DOHH2 (cell line): ENCODE data around the gene KIF3C.

ENCODE experiments used
- H3F3A ChIP-seq: fragments of 200-600 bp; sonication (generic), shearing (Covaris generic); 2 replicates; pipeline ENCODE4 v1.6.0; 2016; ENCODE audit warnings: antibody characterized with exemption, mild to moderate bottlenecking; ENCODE audit not compliant: control insufficient read depth, insufficient read depth
- H3K27ac ChIP-seq: fragments of 200-600 bp; sonication (generic); 2 replicates; pipeline ENCODE4 v1.5.1; 2014; ENCODE audit warnings: low read depth, mild to moderate bottlenecking, low read length, moderate library complexity
- H3K27me3 ChIP-seq: fragments of 200-600 bp; sonication (generic); 2 replicates; pipeline ENCODE4 v1.6.1; 2014; ENCODE audit warnings: mild to moderate bottlenecking, low read length, mixed read lengths; ENCODE audit not compliant: control insufficient read depth
- H3K36me3 ChIP-seq: fragments of 200-600 bp; sonication (generic); 2 replicates; pipeline ENCODE4 v1.6.1; 2014; ENCODE audit warnings: mild to moderate bottlenecking, low read length, moderate library complexity, mixed read lengths; ENCODE audit not compliant: control insufficient read depth
- H3K4me1 ChIP-seq: fragments of 200-600 bp; sonication (generic); 2 replicates; pipeline ENCODE4 v1.6.1; 2014; ENCODE audit warnings: mild to moderate bottlenecking, low read length, mixed read lengths; ENCODE audit not compliant: control insufficient read depth
- H3K4me2 ChIP-seq: fragments of 200-600 bp; sonication (generic); 2 replicates; pipeline ENCODE4 v1.6.0; 2014; ENCODE audit warnings: mild to moderate bottlenecking, low read length, moderate library complexity
- H3K4me3 ChIP-seq: fragments of 200-600 bp; sonication (generic); 2 replicates; pipeline ENCODE4 v1.5.1; 2014; ENCODE audit warnings: mild to moderate bottlenecking, low read length, mixed read lengths
- H3K79me2 ChIP-seq: fragments of 200-600 bp; sonication (generic); 2 replicates; pipeline ENCODE4 v1.6.1; 2014; ENCODE audit warnings: mild to moderate bottlenecking, low read length, mixed read lengths; ENCODE audit not compliant: control insufficient read depth
- H3K9me2 ChIP-seq: fragments of 200-600 bp; sonication (generic); replicated peaks from 2 replicates; pipeline ENCODE4 v1.6.1; 2014; ENCODE audit warnings: mild to moderate bottlenecking, low read length, mixed read lengths; ENCODE audit not compliant: control insufficient read depth
- H3K9me3 ChIP-seq: fragments of 200-600 bp; sonication (generic); 2 replicates; pipeline ENCODE4 v1.6.1; 2014; ENCODE audit warnings: antibody characterized with exemption, low read length, mixed read lengths; ENCODE audit not compliant: control insufficient read depth, insufficient read depth
- H4K20me1 ChIP-seq: fragments of 200-600 bp; sonication (generic); 2 replicates; pipeline ENCODE4 v1.6.0; 2014; ENCODE audit warnings: low read depth, mild to moderate bottlenecking, antibody characterized with exemption, low read length, moderate library complexity; ENCODE audit not compliant: control insufficient read depth, insufficient read depth
- EZH2phosphoT487 ChIP-seq: fragments of 200-600 bp; sonication (generic); IDR thresholded peaks from 2 replicates; pipeline ENCODE4 v1.6.1; 2017; ENCODE audit warnings: borderline replicate concordance, mild to moderate bottlenecking, antibody characterized with exemption, low read length, moderate library complexity, mixed read lengths
- TF ChIP-seq, protein P1 (sequence below): fragments of 200-600 bp; sonication (generic); IDR thresholded peaks from one replicate; pipeline ENCODE4 v1.5.1; 2014; ENCODE audit warnings: antibody characterized with exemption, mild to moderate bottlenecking, low read depth, low read length; ENCODE audit not compliant: poor library complexity, severe bottlenecking

Gene KIF3C

DNA sequence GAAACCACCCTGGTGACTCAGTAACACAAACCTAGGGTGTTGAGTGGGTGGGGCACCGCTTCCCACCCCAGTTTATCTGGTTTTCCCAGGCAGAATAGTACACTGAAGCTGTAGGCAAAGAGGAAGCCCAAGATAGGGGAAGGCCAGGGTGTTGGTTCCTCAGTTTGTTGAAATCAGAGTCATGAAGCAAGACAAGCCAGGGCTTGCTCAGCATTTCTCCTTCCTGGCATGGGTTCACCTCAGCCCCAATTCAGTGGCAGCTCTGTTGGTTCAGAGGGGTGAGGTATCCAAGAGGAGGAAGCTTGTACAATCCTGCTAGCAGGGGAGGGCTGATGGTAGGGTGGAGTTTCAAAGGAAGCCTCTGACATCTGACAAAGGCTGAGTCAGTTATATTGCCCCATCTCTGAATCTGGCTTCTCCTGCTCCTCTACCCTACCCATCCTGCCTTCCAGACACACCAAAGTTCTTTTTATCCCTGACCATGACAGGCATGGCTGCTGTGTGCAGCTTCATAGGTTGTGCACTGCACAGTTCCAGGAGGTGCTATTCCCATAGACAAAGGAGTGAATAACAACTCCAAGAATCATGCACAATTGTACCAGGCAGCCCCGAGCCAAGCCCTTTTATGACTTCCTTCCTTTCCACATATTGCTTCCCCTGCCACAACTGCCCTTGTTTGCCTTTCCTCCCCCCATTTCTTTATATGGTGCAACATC, 26.7 kb upstream of the KIF3C start:
- Histone ChIP-seq H3K4me3 (no peak overlapping the region), H4K20me1 (no peaks in the 10 kb centered on the region), H3K9me2 (no peaks in the 10 kb centered on the region), H3K27ac (no peak overlapping the region), H3K36me3 (no peaks in the 10 kb centered on the region), H3F3A (no peaks in the 10 kb centered on the region), H3K4me1 (no peaks in the 10 kb centered on the region), H3K79me2 (no peaks in the 10 kb centered on the region), H3K4me2 (no peak overlapping the region), H3K9me3 (no peaks in the 10 kb centered on the region), H3K27me3 (no peaks in the 10 kb centered on the region)
- TF ChIP-seq EZH2phosphoT487 = no peak
- TF ChIP-seq, protein P1, sequence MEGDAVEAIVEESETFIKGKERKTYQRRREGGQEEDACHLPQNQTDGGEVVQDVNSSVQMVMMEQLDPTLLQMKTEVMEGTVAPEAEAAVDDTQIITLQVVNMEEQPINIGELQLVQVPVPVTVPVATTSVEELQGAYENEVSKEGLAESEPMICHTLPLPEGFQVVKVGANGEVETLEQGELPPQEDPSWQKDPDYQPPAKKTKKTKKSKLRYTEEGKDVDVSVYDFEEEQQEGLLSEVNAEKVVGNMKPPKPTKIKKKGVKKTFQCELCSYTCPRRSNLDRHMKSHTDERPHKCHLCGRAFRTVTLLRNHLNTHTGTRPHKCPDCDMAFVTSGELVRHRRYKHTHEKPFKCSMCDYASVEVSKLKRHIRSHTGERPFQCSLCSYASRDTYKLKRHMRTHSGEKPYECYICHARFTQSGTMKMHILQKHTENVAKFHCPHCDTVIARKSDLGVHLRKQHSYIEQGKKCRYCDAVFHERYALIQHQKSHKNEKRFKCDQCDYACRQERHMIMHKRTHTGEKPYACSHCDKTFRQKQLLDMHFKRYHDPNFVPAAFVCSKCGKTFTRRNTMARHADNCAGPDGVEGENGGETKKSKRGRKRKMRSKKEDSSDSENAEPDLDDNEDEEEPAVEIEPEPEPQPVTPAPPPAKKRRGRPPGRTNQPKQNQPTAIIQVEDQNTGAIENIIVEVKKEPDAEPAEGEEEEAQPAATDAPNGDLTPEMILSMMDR = no peak

DNA sequence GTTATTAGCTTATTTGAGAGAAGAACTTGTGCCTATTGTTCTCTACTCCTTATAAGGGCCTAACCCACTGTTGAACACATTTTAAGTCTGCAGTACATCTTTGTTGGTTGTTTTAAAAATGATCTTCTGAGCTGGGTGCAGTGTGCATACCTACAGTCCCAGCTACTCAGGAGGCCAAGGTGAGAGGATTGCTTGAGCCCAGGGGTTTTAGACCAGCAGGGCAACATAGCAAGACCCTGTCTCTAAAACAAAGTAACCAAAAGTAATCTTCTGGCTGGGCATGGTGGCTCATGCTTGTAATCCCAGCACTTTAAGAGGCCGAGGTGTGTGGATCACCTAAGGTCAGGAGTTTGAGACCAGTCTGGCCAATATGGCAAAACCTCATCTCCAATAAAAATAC, 25.8 kb upstream of the KIF3C start:
- Histone ChIP-seq H3K9me2 (no peaks in the 10 kb centered on the region), H3K4me3 (no peak overlapping the region), H3K4me1 (peaks cover 1% of the 10 kb centered on the region), H3F3A (no peaks in the 10 kb centered on the region), H3K9me3 (no peaks in the 10 kb centered on the region), H3K27ac (no peak overlapping the region), H3K27me3 (no peaks in the 10 kb centered on the region), H3K4me2 (no peak overlapping the region), H3K79me2 (no peaks in the 10 kb centered on the region), H3K36me3 (no peaks in the 10 kb centered on the region), H4K20me1 (no peaks in the 10 kb centered on the region)
- no peak for TF ChIP-seq EZH2phosphoT487
- TF ChIP-seq, protein P1 = no peak

DNA sequence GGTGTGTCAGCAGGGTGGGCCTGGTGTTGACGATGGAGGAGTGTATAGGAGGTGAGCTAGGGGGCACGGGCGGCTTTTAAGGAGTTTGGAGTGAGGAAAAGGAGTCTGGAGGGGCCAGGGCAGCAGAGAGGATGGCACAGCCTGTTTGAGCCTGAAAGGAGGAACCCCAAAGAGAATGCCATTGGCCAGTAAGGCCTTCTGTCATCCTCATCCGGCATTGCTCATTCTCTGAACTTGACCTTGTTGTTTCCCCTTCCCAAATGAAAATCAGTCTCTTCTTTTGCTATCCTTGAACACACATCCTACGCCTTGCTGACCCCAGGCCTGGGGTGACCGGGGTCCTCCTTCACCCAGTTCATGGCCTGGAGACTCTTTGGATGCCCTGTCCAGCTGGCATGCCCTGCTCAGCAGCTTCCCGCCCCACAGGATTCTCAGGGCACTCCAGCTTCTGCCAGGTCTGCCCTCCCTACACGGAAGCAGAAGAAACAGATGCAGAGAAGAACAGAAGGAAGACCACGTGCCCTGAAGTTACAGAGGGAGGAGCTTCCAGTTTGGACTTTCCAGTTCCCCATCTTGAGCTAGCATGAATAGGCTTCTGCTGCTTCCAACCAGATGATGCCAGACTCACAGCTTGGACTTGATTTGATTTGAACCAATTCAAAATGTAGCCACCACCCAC, 20.5 kb upstream of the KIF3C start:
- no peak overlapping the region for H3K27ac ChIP-seq
- no peak overlapping the region for H3K4me3 ChIP-seq
- no peaks in the 10 kb centered on the region for H3K36me3 ChIP-seq
- no peaks in the 10 kb centered on the region for H3K9me2 ChIP-seq
- no peak for TF ChIP-seq EZH2phosphoT487
- TF ChIP-seq, protein P1 = no peak
- no peak overlapping the region for H3K4me2 ChIP-seq
- no peaks in the 10 kb centered on the region for H3K27me3 ChIP-seq
- H3F3A ChIP-seq = no peaks in the 10 kb centered on the region
- H3K4me1 ChIP-seq = peaks cover 8% of the 10 kb centered on the region
- no peaks in the 10 kb centered on the region for H3K79me2 ChIP-seq
- no peaks in the 10 kb centered on the region for H4K20me1 ChIP-seq
- H3K9me3 ChIP-seq = no peaks in the 10 kb centered on the region
